T-helper 17 cell (primary cell): ENCODE results near the gene SFMBT1. TPM values are rescaled to one million over a fixed set of nuclear protein-coding genes. Genes with fewer than 3 reads are reported as not detected.

Experiments
- ATAC-seq: fragments of 150-1000 bp; cut with Tn5 transposase; 2 replicates; pipeline ENCODE4 v1.10.0; 2021; ENCODE audit warnings: mild to moderate bottlenecking, moderate library complexity
- DNase-seq, 3 donors: peaks; one replicate each; pipeline versions ENCODE4 v3.0.0 to v3.0.0-alpha.2; 2020 to 2021
- H3K9me3 ChIP-seq: one replicate; pipeline ENCODE4 v1.7.0; 2013; ENCODE audit warnings: low read length, mild to moderate bottlenecking; ENCODE audit not compliant: control insufficient read depth, poor library complexity, severe bottlenecking
- H3K27ac Mint-ChIP-seq: one replicate; pipeline ENCODE4 v1.8.0; 2022; ENCODE audit warnings: mild to moderate bottlenecking, moderate library complexity, mixed read lengths
- H3K27me3 Mint-ChIP-seq: one replicate; pipeline ENCODE4 v1.8.0; 2022; ENCODE audit warnings: mixed read lengths
- H3K36me3 Mint-ChIP-seq: one replicate; pipeline ENCODE4 v1.8.0; 2022; ENCODE audit warnings: low read depth, mixed read lengths
- H3K4me1 Mint-ChIP-seq: one replicate; pipeline ENCODE4 v1.8.0; 2022; ENCODE audit warnings: mild to moderate bottlenecking, mixed read lengths
- H3K4me3 Mint-ChIP-seq: one replicate; pipeline ENCODE4 v1.8.0; 2022; ENCODE audit warnings: mild to moderate bottlenecking, moderate library complexity, mixed read lengths
- total RNA-seq, 4 donors: library from RNA in 2 of 4; stranded (reverse) in 2 of 4; gene quantifications; one replicate each; pipeline ENCODE4 v1.2.3 and lab custom pipeline; 2022 to 2026

The SFMBT1 gene
- total RNA-seq (10 to 100 TPM; 36.1 to 49.8 TPM), total RNA-seq (lab: John Stamatoyannopoulos, UW) (68.5 to 70.7 reads per million in 2 donors)

GRCh38 chr3:53045518-53046170, at the start of gene SFMBT1:
SFMBT1 (minus strand) TSS chr3:53046073; CDS start chr3:52969128, 76,945 bp downstream.
- Mint-ChIP-seq H3K36me3 (no peaks in the 10 kb centered on the region), H3K27ac (peak within 1 kb of the TSS; percentile 98), H3K27me3 (no peaks in the 10 kb centered on the region), H3K4me1 (peaks cover 42% of the 10 kb centered on the region), H3K4me3 (peak within 1 kb of the TSS; percentile 94)
- no peaks in the 10 kb centered on the region for H3K9me3 ChIP-seq
- ATAC-seq (peak; percentile 65), DNase-seq (peak; percentile 44 to 76 (median 74))

GRCh38 chr3:53092942-53093341, 47.1 kb upstream of the SFMBT1 start:
- H3K9me3 ChIP-seq, result no peaks in the 10 kb centered on the region
- no peaks in the 10 kb centered on the region for H3K4me1 Mint-ChIP-seq
- DNase-seq, result no peak
- no peaks in the 10 kb centered on the region for H3K27me3 Mint-ChIP-seq
- H3K4me3 Mint-ChIP-seq, result no peak overlapping the region
- ATAC-seq, result no peak
- no peaks in the 10 kb centered on the region for H3K36me3 Mint-ChIP-seq
- no peak overlapping the region for H3K27ac Mint-ChIP-seq

DNA sequence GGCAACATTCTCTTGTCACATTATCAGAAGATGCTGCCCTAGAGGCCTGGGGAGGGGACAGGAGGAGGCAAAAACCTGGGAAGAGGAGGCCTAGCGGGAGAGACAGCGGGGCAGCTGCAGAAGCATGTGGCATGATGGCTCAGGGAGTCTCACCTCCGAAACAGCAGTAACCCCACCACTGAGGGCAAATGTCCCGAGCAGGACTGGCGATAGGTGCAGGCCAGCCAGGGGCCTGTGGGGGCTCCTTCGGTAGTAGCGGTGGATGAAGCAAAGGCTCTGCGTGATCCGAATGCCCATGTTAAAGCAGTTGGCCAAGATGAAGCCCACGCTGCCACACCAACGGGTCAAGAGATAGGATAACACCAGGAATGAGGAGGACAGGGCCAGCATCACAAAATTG, 46.3 kb upstream of the SFMBT1 start:
- DNase-seq (no peak), ATAC-seq (no peak)
- H3K27ac Mint-ChIP-seq, result peak overlapping the region; percentile 72
- H3K9me3 ChIP-seq, result no peaks in the 10 kb centered on the region
- H3K27me3 Mint-ChIP-seq, result no peaks in the 10 kb centered on the region
- H3K4me1 Mint-ChIP-seq, result no peaks in the 10 kb centered on the region
- no peaks in the 10 kb centered on the region for H3K36me3 Mint-ChIP-seq
- no peak overlapping the region for H3K4me3 Mint-ChIP-seq

DNA sequence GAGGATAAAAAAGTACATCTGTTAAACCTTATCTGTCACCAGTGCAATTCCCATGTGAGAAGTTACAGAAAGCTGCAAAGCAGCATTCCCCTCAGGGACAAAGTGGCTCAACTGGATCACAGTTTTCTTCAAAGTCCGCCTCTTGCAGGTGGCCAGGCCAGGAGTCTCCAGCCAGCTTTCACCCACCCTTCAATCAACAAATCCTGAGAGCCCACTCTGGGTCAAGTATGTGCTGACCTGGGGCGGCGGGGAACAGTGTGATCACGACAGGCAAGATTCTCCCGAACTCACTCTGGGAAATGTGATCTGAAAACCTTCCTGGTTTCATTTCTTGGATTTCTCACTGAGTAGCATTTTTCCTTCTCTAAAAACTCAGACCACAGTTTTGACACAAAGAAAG, 45.1 kb upstream of the SFMBT1 start:
- H3K4me1 Mint-ChIP-seq, result no peaks in the 10 kb centered on the region
- ATAC-seq (no peak), DNase-seq (no peak)
- H3K27ac Mint-ChIP-seq, result no peak overlapping the region
- H3K36me3 Mint-ChIP-seq, result no peaks in the 10 kb centered on the region
- H3K9me3 ChIP-seq, result no peaks in the 10 kb centered on the region
- no peak overlapping the region for H3K4me3 Mint-ChIP-seq
- H3K27me3 Mint-ChIP-seq, result no peaks in the 10 kb centered on the region

DNA sequence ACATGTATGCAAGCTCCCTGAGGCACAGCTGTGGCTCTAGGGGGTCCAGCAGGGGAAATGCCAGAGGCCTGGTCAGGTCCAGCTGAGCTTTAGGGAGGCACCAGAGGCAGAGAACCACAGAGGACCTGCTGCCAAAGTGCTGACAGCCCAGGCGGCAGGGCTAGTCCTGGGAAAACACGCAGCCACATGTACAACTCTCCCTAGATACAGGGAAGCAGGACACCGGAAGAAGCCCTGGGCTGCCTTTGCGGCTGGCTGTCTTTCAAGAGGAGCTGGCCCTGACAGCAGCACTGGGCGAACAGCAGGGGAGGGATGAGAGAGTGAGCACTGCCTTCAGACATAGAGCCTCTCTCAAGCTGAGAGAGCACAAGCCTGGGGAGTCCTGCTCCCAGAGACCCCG, 43.6 kb upstream of the SFMBT1 start:
- Mint-ChIP-seq H3K36me3 (no peaks in the 10 kb centered on the region), H3K4me1 (no peaks in the 10 kb centered on the region), H3K27me3 (no peaks in the 10 kb centered on the region), H3K4me3 (no peak overlapping the region), H3K27ac (peak overlapping the region; percentile 41)
- no peak for DNase-seq
- no peak for ATAC-seq
- no peaks in the 10 kb centered on the region for H3K9me3 ChIP-seq

DNA sequence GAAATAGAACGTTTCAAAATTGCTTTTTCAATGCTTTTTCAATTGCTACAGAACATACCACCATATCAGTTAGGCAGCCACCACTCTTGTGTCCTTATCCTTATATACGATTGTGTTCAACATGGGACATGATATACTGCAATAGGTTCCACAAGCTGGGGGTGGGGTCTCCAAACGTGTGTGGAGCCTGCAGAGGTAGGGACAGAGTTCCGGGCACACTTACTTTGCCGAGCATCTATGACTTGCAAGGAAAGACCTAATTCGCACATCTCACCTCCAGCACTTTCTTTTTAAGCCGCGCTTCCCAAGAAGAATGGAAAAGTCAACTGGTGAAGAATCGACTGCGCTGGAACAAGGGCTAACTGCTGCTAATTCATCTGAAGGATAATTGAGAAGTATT, 39.6 kb upstream of the SFMBT1 start:
- DNase-seq (no peak), ATAC-seq (no peak)
- H3K4me3 Mint-ChIP-seq, result no peak overlapping the region
- no peaks in the 10 kb centered on the region for H3K27me3 Mint-ChIP-seq
- no peaks in the 10 kb centered on the region for H3K9me3 ChIP-seq
- peaks cover 2% of the 10 kb centered on the region for H3K4me1 Mint-ChIP-seq
- H3K36me3 Mint-ChIP-seq, result no peaks in the 10 kb centered on the region
- no peak overlapping the region for H3K27ac Mint-ChIP-seq

- Mint-ChIP-seq H3K4me3 (no peak overlapping the region), H3K27ac (no peak overlapping the region), H3K36me3 (no peaks in the 10 kb centered on the region), H3K27me3 (no peaks in the 10 kb centered on the region), H3K4me1 (peaks cover 2% of the 10 kb centered on the region)
- ATAC-seq (no peak), DNase-seq (no peak)
- no peaks in the 10 kb centered on the region for H3K9me3 ChIP-seq
Observed at GRCh38 chr3:53084310-53085001, 38.6 kb upstream of the SFMBT1 start.

DNA sequence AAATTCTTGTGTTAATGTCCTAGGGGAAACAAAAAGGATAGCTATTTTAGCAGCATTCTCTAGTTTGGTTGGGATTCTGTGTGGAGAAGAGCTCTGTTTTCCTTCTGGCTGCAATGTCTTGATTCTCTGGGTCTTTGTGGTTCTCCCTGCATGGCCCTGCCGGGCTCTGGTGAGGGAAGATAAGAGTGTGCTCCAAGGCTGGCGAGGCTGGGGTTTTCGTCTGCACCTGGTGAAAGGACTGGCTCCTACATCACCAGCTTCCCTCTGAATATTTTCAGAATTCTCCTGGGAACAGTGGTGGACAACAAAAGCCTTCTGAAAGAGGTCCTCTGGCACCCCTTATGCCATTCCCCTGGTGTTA, 38.1 kb upstream of the SFMBT1 start:
- DNase-seq, result no peak
- Mint-ChIP-seq H3K36me3 (no peaks in the 10 kb centered on the region), H3K4me1 (peaks cover 2% of the 10 kb centered on the region), H3K4me3 (no peak overlapping the region), H3K27me3 (no peaks in the 10 kb centered on the region), H3K27ac (no peak overlapping the region)
- ATAC-seq, result no peak
- H3K9me3 ChIP-seq, result no peaks in the 10 kb centered on the region

GRCh38 chr3:53083521-53083920, 37.6 kb upstream of the SFMBT1 start:
- Mint-ChIP-seq H3K27ac (no peak overlapping the region), H3K4me3 (no peak overlapping the region), H3K27me3 (no peaks in the 10 kb centered on the region), H3K4me1 (peaks cover 2% of the 10 kb centered on the region), H3K36me3 (no peaks in the 10 kb centered on the region)
- no peak for ATAC-seq
- H3K9me3 ChIP-seq, result no peaks in the 10 kb centered on the region
- no peak for DNase-seq

DNA sequence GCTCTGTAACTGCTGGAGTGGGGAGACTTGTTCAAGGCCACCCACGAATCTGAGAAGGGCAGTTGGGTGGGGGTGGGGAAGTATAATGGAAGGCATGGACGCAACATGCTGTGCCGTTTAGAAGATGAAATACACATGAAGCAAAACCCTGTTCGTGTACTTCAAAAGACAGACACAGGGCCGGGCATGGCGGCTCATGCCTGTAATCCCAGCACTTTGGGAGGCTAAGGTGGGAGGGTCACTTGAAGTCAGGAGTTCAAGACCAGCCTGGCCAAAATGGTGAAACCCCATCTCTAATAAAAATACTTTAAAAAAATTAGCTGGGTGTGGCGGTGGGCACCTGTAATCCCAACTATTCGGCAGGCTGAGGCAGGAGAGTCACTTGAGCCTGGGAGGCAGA, 36.9 kb upstream of the SFMBT1 start:
- no peaks in the 10 kb centered on the region for H3K36me3 Mint-ChIP-seq
- H3K27ac Mint-ChIP-seq, result no peak overlapping the region
- no peak overlapping the region for H3K4me3 Mint-ChIP-seq
- DNase-seq (no peak), ATAC-seq (no peak)
- no peaks in the 10 kb centered on the region for H3K9me3 ChIP-seq
- peaks cover 2% of the 10 kb centered on the region for H3K4me1 Mint-ChIP-seq
- no peaks in the 10 kb centered on the region for H3K27me3 Mint-ChIP-seq

DNA sequence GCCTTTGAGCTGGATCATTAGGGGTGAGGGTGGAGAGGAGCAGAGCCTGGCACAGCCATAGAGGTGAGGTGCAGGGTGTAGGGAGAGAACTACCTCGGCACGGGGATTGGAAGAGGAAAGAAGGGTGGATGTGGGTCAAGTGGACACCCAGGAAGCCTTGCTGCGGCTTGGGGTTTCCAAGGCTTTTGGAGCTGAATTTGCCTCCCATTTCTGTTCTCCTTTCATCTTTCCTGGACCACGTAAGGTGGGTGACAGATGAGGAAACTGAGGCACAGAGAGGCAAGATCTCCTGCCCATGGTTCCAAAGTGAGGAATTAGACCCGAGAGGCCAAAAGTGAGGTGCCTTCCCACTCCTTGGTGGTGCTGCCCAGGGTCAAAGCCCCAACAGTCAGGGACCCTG, 35.4 kb upstream of the SFMBT1 start:
- Mint-ChIP-seq H3K4me1 (peaks cover 2% of the 10 kb centered on the region), H3K36me3 (no peaks in the 10 kb centered on the region), H3K27me3 (no peaks in the 10 kb centered on the region), H3K4me3 (no peak overlapping the region), H3K27ac (no peak overlapping the region)
- no peak for DNase-seq
- no peaks in the 10 kb centered on the region for H3K9me3 ChIP-seq
- ATAC-seq, result no peak

DNA sequence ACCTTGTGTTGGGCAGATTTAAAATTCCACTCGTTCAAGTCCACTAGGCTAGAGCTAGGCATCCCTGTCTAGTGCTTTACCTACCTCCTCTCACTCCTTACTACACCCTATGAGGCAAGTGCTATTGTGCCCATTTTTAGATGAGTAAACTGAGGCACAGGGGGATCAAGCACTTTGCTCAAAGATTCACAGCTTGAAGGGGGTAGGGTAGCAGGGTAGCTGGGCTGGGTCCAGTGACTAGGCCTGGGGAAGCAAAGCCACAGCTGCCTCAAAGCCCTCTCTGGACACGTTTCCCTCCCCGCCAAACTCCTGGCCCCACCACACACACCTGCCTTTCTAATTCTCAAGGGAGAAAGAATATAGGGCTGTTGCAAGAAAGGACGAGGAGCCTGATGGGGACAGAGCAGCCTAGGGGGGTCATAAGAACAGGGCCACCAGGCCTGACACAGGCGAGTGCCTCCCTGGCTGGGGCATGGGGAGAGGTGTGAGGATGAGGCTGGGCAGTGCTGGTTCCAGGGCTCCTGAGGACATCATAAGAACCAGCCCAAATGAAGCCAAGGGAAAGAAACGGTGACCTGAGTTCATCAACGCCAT, 34.8 kb upstream of the SFMBT1 start:
- H3K27ac Mint-ChIP-seq, result no peak overlapping the region

GRCh38 chr3:53079791-53080555, 34.1 kb upstream of the SFMBT1 start:
- H3K27ac Mint-ChIP-seq, result no peak overlapping the region
- DNase-seq (no peak), ATAC-seq (no peak)
- no peaks in the 10 kb centered on the region for H3K27me3 Mint-ChIP-seq
- H3K9me3 ChIP-seq, result no peaks in the 10 kb centered on the region
- H3K36me3 Mint-ChIP-seq, result no peaks in the 10 kb centered on the region
- no peak overlapping the region for H3K4me3 Mint-ChIP-seq
- H3K4me1 Mint-ChIP-seq, result peaks cover 2% of the 10 kb centered on the region

More for the DNA sequence above, 34.8 kb upstream of the SFMBT1 start:
- H3K4me3 Mint-ChIP-seq, result no peak overlapping the region
- DNase-seq, result no peak
- no peaks in the 10 kb centered on the region for H3K9me3 ChIP-seq
- H3K4me1 Mint-ChIP-seq, result peaks cover 2% of the 10 kb centered on the region
- ATAC-seq, result no peak
- no peaks in the 10 kb centered on the region for H3K36me3 Mint-ChIP-seq
- H3K27me3 Mint-ChIP-seq, result no peaks in the 10 kb centered on the region
